ENCODE results near the gene RHBDL2. TPM values are rescaled to one million over a fixed set of nuclear protein-coding genes. Genes with fewer than 3 reads are reported as not detected.
A peak's percentile ranks its signal among the peaks of the same experiment; 100 is the strongest.

The RHBDL2 gene
- total and polyA plus RNA-seq, 2 of the 13 experiments (the other 11 are each of a cell fraction or from before 2014, with no cell fraction given): 3.3 to 5.4 TPM

- TF ChIP-seq FOXM1 (CRISPR knock-in tag; IDR thresholded peaks at IDR 0.05) (no peak), ZBED4 (CRISPR knock-in tag; IDR thresholded peaks at IDR 0.05; ENCODE audit: borderline replicate concordance) (no peak), SP4 (CRISPR knock-in tag; IDR thresholded peaks at IDR 0.05) (peak; percentile 31), IRF9 (CRISPR knock-in tag; IDR thresholded peaks at IDR 0.05; ENCODE audit: borderline replicate concordance) (peak; percentile 59; the same call in 1 of the 2 replicates), ZNF547 (CRISPR knock-in tag; IDR thresholded peaks at IDR 0.05) (peak; percentile 77), THAP11 (CRISPR knock-in tag; IDR thresholded peaks at IDR 0.05) (peak; percentile 88), ZNF24 (IDR thresholded peaks at IDR 0.05) (no peak), ZNF609 (CRISPR knock-in tag; IDR thresholded peaks at IDR 0.05; ENCODE audit: borderline replicate concordance) (no peak), ZNF770 (CRISPR knock-in tag; IDR thresholded peaks at IDR 0.05) (no peak), ETS1 (CRISPR knock-in tag; IDR thresholded peaks at IDR 0.05) (no peak), HDAC2 (CRISPR knock-in tag; IDR thresholded peaks at IDR 0.05) (0 out of 2 replicates have a peak, but pooled peaks have one; percentile 39), ZBTB46 (CRISPR knock-in tag; IDR thresholded peaks at IDR 0.05; ENCODE audit: borderline replicate concordance) (no peak)
Measured at GRCh38 chr1:38873027-38873969, 68.3 kb downstream of the RHBDL2 start, which contains the start of gene MYCBP (continued).
